Astrocyte (in vitro differentiated cells and primary cell): ENCODE measurements around the gene HEMK1. TPM values are rescaled to one million over a fixed set of nuclear protein-coding genes. Genes with fewer than 3 reads are reported as not detected.

Experiments used
- DNase-seq: peaks from one replicate; pipeline ENCODE4 v3.0.0-alpha.2; 2010; ENCODE audit warnings: low read depth
- FAIRE-seq: peaks from 2 replicates; lab custom pipeline; 2011; peaks lifted over from hg19 to GRCh38; lab: Jason Lieb, UNC
- H2AFZ ChIP-seq: 2 replicates; pipeline ENCODE4 v1.6.0; 2012; ENCODE audit warnings: low read depth, low read length, inconsistent platforms
- H3K27ac ChIP-seq: 2 replicates; pipeline ENCODE4 v1.5.1; 2011; ENCODE audit warnings: low read depth, low read length, inconsistent platforms
- H3K27me3 ChIP-seq: 2 replicates; pipeline ENCODE4 v1.6.0; 2011; ENCODE audit warnings: low read length, inconsistent platforms; ENCODE audit not compliant: insufficient read depth
- H3K36me3 ChIP-seq: 2 replicates; pipeline ENCODE4 v1.5.1; 2011; ENCODE audit warnings: low read length, inconsistent platforms; ENCODE audit not compliant: insufficient read depth
- H3K4me1 ChIP-seq: 2 replicates; pipeline ENCODE4 v1.5.1; 2011; ENCODE audit warnings: low read length, inconsistent platforms; ENCODE audit not compliant: insufficient read depth
- H3K4me2 ChIP-seq: 2 replicates; pipeline ENCODE4 v1.6.0; 2012; ENCODE audit warnings: low read length, inconsistent platforms
- H3K4me3 ChIP-seq: 2 replicates; pipeline ENCODE4 v1.5.1; 2011; ENCODE audit warnings: low read depth, mild to moderate bottlenecking, low read length, inconsistent platforms; ENCODE audit not compliant: insufficient read depth
- H3K79me2 ChIP-seq: 2 replicates; pipeline ENCODE4 v1.6.0; 2012; ENCODE audit warnings: mild to moderate bottlenecking, low read length, inconsistent platforms; ENCODE audit not compliant: insufficient read depth
- H3K9ac ChIP-seq: 2 replicates; pipeline ENCODE4 v1.6.0; 2012; ENCODE audit warnings: mild to moderate bottlenecking, low read length, inconsistent platforms
- H3K9me3 ChIP-seq: 2 replicates; pipeline ENCODE4 v1.5.1; 2012; ENCODE audit warnings: low read depth, mild to moderate bottlenecking, low read length, inconsistent platforms; ENCODE audit not compliant: insufficient read depth
- H4K20me1 ChIP-seq: 2 replicates; pipeline ENCODE4 v1.6.0; 2012; ENCODE audit warnings: low read length, inconsistent platforms; ENCODE audit not compliant: insufficient read depth
- H3K27ac Mint-ChIP-seq: one replicate; pipeline ENCODE4 v1.8.0; 2021; ENCODE audit warnings: mild to moderate bottlenecking, mixed read lengths; ENCODE audit not compliant: unreplicated experiment
- H3K27me3 Mint-ChIP-seq: one replicate; pipeline ENCODE4 v1.8.0; 2021; ENCODE audit warnings: low read depth, mixed read lengths; ENCODE audit not compliant: unreplicated experiment
- H3K36me3 Mint-ChIP-seq: one replicate; pipeline ENCODE4 v1.8.0; 2021; ENCODE audit warnings: low read depth, mixed read lengths; ENCODE audit not compliant: unreplicated experiment
- H3K4me1 Mint-ChIP-seq: one replicate; pipeline ENCODE4 v1.8.0; 2021; ENCODE audit warnings: low read depth, mixed read lengths; ENCODE audit not compliant: unreplicated experiment
- H3K4me3 Mint-ChIP-seq: one replicate; pipeline ENCODE4 v1.8.0; 2021; ENCODE audit warnings: mild to moderate bottlenecking, moderate library complexity, mixed read lengths; ENCODE audit not compliant: unreplicated experiment
- H3K9me3 Mint-ChIP-seq: one replicate; pipeline ENCODE4 v1.8.0; 2021; ENCODE audit warnings: mild to moderate bottlenecking, mixed read lengths; ENCODE audit not compliant: unreplicated experiment
- EZH2 ChIP-seq: IDR thresholded peaks from 2 replicates; pipeline ENCODE4 v1.6.1; 2012; ENCODE audit warnings: mild to moderate bottlenecking, low read length, inconsistent platforms; ENCODE audit not compliant: insufficient read depth
- total RNA-seq: library from RNA; stranded (reverse); gene quantifications from 2 replicates; pipeline ENCODE4 v1.2.1, GENCODE V29; 2021
- TF ChIP-seq, protein P1 (sequence below): IDR thresholded peaks from 2 replicates; pipeline ENCODE4 v1.5.1; 2011; ENCODE audit warnings: low read depth, mild to moderate bottlenecking, inconsistent platforms, low read length, moderate library complexity; ENCODE audit not compliant: insufficient read depth

Gene HEMK1
- total RNA-seq, 1 donor from 2014 or later, result 13.6 TPM

DNA sequence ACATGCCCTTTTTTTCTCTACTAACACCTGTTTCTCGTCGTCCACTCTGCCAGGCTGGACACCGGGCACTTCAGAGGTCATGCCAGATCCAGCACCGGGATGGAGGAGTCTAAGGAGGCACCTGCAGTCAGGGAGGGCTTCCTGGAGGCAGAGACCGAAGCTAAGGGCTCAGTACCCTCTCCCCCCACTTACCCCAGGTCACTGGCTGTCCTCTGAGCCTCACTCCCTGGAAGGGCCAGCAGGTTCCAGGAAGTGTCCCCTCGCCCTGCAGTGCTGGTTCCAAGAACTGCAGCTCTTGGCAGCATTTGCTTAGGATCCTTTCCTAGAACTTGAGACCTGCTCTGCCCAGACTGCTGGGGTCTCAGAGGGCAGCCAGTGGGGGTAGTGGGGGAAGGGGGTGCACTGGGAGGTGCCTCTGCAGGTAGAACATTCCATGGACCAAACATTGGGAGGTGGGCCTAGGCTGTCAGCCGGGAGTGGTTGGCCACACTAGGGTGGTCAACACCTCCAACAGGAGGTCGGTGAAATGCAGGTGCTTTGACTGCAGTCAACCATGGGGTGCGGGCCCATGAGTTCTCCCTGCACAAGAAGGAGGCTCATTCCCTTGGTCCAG is 30.9 kb downstream of the HEMK1 start:
- peak overlapping the region; percentile 80 for H3K9ac ChIP-seq
- DNase-seq, result no peak
- no peak overlapping the region for H3K27ac ChIP-seq
- no peaks in the 10 kb centered on the region for H4K20me1 ChIP-seq
- no peaks in the 10 kb centered on the region for H3K36me3 ChIP-seq
- Mint-ChIP-seq H3K4me1 (peaks cover 13% of the 10 kb centered on the region), H3K9me3 (no peaks in the 10 kb centered on the region), H3K4me3 (no peak overlapping the region), H3K36me3 (no peaks in the 10 kb centered on the region), H3K27ac (no peak overlapping the region), H3K27me3 (peaks cover 22% of the 10 kb centered on the region)
- no peak for FAIRE-seq
- H3K4me2 ChIP-seq, result peak overlapping the region; percentile 81
- H3K4me1 ChIP-seq, result peaks cover 18% of the 10 kb centered on the region
- TF ChIP-seq EZH2, result no peak
- TF ChIP-seq, protein P1, sequence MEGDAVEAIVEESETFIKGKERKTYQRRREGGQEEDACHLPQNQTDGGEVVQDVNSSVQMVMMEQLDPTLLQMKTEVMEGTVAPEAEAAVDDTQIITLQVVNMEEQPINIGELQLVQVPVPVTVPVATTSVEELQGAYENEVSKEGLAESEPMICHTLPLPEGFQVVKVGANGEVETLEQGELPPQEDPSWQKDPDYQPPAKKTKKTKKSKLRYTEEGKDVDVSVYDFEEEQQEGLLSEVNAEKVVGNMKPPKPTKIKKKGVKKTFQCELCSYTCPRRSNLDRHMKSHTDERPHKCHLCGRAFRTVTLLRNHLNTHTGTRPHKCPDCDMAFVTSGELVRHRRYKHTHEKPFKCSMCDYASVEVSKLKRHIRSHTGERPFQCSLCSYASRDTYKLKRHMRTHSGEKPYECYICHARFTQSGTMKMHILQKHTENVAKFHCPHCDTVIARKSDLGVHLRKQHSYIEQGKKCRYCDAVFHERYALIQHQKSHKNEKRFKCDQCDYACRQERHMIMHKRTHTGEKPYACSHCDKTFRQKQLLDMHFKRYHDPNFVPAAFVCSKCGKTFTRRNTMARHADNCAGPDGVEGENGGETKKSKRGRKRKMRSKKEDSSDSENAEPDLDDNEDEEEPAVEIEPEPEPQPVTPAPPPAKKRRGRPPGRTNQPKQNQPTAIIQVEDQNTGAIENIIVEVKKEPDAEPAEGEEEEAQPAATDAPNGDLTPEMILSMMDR, result no peak
- H3K4me3 ChIP-seq, result no peak overlapping the region
- H3K27me3 ChIP-seq, result no peaks in the 10 kb centered on the region
- no peak overlapping the region for H2AFZ ChIP-seq
- H3K79me2 ChIP-seq, result no peaks in the 10 kb centered on the region
- H3K9me3 ChIP-seq, result no peaks in the 10 kb centered on the region

DNA sequence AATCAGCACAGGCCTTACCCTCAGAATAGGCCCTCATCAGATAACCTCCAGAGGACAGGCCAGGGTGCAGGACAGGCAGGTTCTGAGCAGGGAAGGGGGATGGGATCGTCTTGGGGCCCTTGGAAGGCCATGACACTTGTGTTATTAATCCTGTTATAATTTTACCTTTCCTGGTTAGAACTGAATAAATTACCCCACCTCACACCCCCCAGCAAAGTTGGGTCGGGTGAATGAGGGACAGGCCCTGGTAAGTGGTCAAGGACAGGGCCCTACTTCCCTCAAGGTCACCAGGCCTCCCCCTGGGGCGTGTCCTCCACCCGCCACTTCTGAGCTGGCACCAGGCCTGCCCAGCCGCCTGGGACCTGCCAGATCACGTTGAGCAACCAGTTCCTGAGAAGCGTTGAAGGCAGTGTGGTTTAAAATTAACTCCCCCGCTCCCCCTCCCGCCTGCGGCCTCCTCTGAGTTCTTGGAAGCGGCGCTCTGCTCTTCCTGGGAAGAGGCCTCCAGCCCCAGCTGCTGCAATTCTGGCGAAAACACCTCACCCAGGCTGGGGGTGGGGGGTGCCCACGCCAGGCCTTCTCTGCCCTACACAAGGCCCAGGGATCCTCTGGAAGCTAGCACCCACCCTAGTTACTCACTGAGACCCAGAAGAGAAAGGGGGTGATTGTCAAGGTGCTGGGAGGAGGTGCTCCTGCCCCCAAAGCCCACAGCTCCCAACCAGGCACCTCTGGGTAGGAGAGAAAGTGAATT is 31.7 kb downstream of the HEMK1 start:
- Histone ChIP-seq H3K79me2 (no peaks in the 10 kb centered on the region), H3K9ac (peak overlapping the region; percentile 80), H3K9me3 (no peaks in the 10 kb centered on the region), H2AFZ (peak overlapping the region; percentile 62), H3K27ac (peak overlapping the region; percentile 92), H4K20me1 (no peaks in the 10 kb centered on the region), H3K4me2 (peak overlapping the region; percentile 81), H3K4me3 (peak overlapping the region; percentile 21), H3K27me3 (no peaks in the 10 kb centered on the region), H3K36me3 (no peaks in the 10 kb centered on the region), H3K4me1 (peaks cover 18% of the 10 kb centered on the region)
- H3K27me3 Mint-ChIP-seq, result peaks cover 28% of the 10 kb centered on the region
- peak; percentile 94 for DNase-seq
- no peak overlapping the region for H3K4me3 Mint-ChIP-seq
- no peak for TF ChIP-seq EZH2
- TF ChIP-seq, protein P1, result no peak
- FAIRE-seq, result no peak
- no peaks in the 10 kb centered on the region for H3K9me3 Mint-ChIP-seq
- no peaks in the 10 kb centered on the region for H3K36me3 Mint-ChIP-seq
- peak overlapping the region; percentile 79 for H3K27ac Mint-ChIP-seq
- peaks cover 13% of the 10 kb centered on the region for H3K4me1 Mint-ChIP-seq
